B cell (primary cell): ENCODE data around the gene ALOXE3. TPM values are rescaled to one million over a fixed set of nuclear protein-coding genes. Genes with fewer than 3 reads are reported as not detected.
"Not testable (repeated sequence)": the region's sequence is repeated elsewhere in the genome, so short reads cannot be mapped to it uniquely, and the experiment has no call there.

Experiments used
- ATAC-seq: fragments of 200-7000 bp; cut with Tn5 transposase; one replicate; pipeline ENCODE4 v1.10.0; 2021; ENCODE audit warnings: low read depth, mild to moderate bottlenecking, moderate number of reproducible peaks, moderate library complexity
- CTCF ChIA-PET: fragments of 350-600 bp; sonication (Branson Sonifier 250); formaldehyde crosslinking; loops from one replicate; lab custom pipeline; 2021; ENCODE audit warnings: antibody characterized with exemption, inconsistent platforms; lab: Charles Lee
- POLR2A ChIA-PET: fragments of 350-600 bp; sonication (Branson Sonifier 250); formaldehyde crosslinking; loops from one replicate; lab custom pipeline; 2021; ENCODE audit warnings: antibody characterized with exemption; lab: Charles Lee
- DNase-seq: peaks from one replicate; pipeline ENCODE4 v3.0.0; 2013
- H2AFZ ChIP-seq: 2 replicates; pipeline ENCODE4 v1.6.1; 2012; ENCODE audit warnings: mild to moderate bottlenecking, low read depth, low read length; ENCODE audit not compliant: insufficient read depth, poor library complexity, severe bottlenecking
- H3K27ac ChIP-seq, 2 donors: 1 replicate in 1 of 2; 2 replicates in 1 of 2; pipeline ENCODE4 v1.5.1; 2012 to 2013; ENCODE audit warnings: low read length in 2 of 2, mild to moderate bottlenecking in 2 of 2, moderate library complexity in 1 of 2
- H3K27me3 ChIP-seq, 4 experiments: fragments of 200-600 bp in 1 of 4; sonication (generic) in 1 of 4; replicated peaks in 1 of 4; 1 replicate in 2 of 4; 2 replicates in 2 of 4; pipeline versions ENCODE4 v1.6.1 to v1.7.0; 2013 to 2016; ENCODE audit warnings: low read length in 3 of 4, mild to moderate bottlenecking in 2 of 4, mixed read lengths in 1 of 4, moderate library complexity in 1 of 4; ENCODE audit not compliant: insufficient read depth in 4 of 4, control insufficient read depth in 3 of 4; ENCODE audit errors: control extremely low read depth in 1 of 4
- H3K36me3 ChIP-seq, 2 experiments: replicated peaks in 1 of 2; 1 replicate in 1 of 2; 2 replicates in 1 of 2; pipeline versions ENCODE4 v1.6.1 to v1.7.1; 2013; ENCODE audit warnings: low read length in 1 of 2; ENCODE audit not compliant: insufficient read depth in 2 of 2, control insufficient read depth in 1 of 2; ENCODE audit errors: control extremely low read depth in 1 of 2, extremely low read depth in 1 of 2
- H3K4me1 ChIP-seq, 2 donors: fragments of 200-600 bp in 1 of 2; sonication (generic) in 1 of 2; 1 replicate in 1 of 2; 2 replicates in 1 of 2; pipeline versions ENCODE4 v1.5.1 to v1.6.1; 2013 to 2017; ENCODE audit warnings: low read length in 2 of 2; ENCODE audit not compliant: control insufficient read depth in 2 of 2, insufficient read depth in 2 of 2
- H3K4me2 ChIP-seq: replicated peaks from 2 replicates; pipeline ENCODE3; 2012; ENCODE audit warnings: mild to moderate bottlenecking, low read depth, low read length; ENCODE audit not compliant: poor library complexity, severe bottlenecking
- H3K4me3 ChIP-seq, 5 experiments: fragments of 200-600 bp in 1 of 5; sonication (generic) in 1 of 5; 1 replicate in 3 of 5; 2 replicates in 2 of 5; pipeline versions ENCODE4 v1.5.1 to v1.7.0; 2011 to 2016; ENCODE audit warnings: low read length in 4 of 5, mild to moderate bottlenecking in 4 of 5, low read depth in 2 of 5, control low read depth in 1 of 5, moderate library complexity in 1 of 5; ENCODE audit not compliant: insufficient read depth in 1 of 5; ENCODE audit errors: control extremely low read depth in 1 of 5, extremely low read depth in 1 of 5
- H3K79me2 ChIP-seq: fragments of 200-600 bp; sonication (generic); one replicate; pipeline ENCODE4 v1.6.0; 2016; ENCODE audit warnings: low read length; ENCODE audit not compliant: control insufficient read depth, insufficient read depth
- H3K9ac ChIP-seq: fragments of 200-600 bp; sonication (generic); 2 replicates; pipeline ENCODE4 v1.6.1; 2017; ENCODE audit warnings: mild to moderate bottlenecking, low read length, moderate library complexity
- H3K9me3 ChIP-seq, 3 donors: one replicate each; pipeline versions ENCODE4 v1.6.1 to v1.7.1; 2013; ENCODE audit warnings: low read length in 2 of 3; ENCODE audit not compliant: control insufficient read depth in 2 of 3, insufficient read depth in 1 of 3; ENCODE audit errors: control extremely low read depth in 1 of 3
- H4K20me1 ChIP-seq: 2 replicates; pipeline ENCODE4 v1.6.0; 2012; ENCODE audit warnings: mild to moderate bottlenecking, low read length; ENCODE audit not compliant: insufficient read depth, control insufficient read depth, poor library complexity, severe bottlenecking
- H3K27ac Mint-ChIP-seq: one replicate; pipeline ENCODE4 v1.8.0; 2021; ENCODE audit warnings: mixed read lengths
- H3K27me3 Mint-ChIP-seq: one replicate; pipeline ENCODE4 v1.8.0; 2021; ENCODE audit warnings: mixed read lengths
- H3K4me1 Mint-ChIP-seq: one replicate; pipeline ENCODE4 v1.8.0; 2021; ENCODE audit warnings: mixed read lengths
- H3K4me3 Mint-ChIP-seq: one replicate; pipeline ENCODE4 v1.8.0; 2021; ENCODE audit warnings: mixed read lengths
- H3K9me3 Mint-ChIP-seq: one replicate; pipeline ENCODE4 v1.8.0; 2022; ENCODE audit warnings: mixed read lengths; ENCODE audit not compliant: insufficient read depth
- EZH2 ChIP-seq: IDR thresholded peaks from 2 replicates; pipeline ENCODE4 v1.6.1; 2012; ENCODE audit warnings: borderline replicate concordance, low read depth, mild to moderate bottlenecking, moderate library complexity, low read length; ENCODE audit not compliant: insufficient read depth, poor library complexity, severe bottlenecking
- WGBS: methylation state at CpG from one replicate; pipeline ENCODE4 v1.1.5; 2013; ENCODE audit warnings: missing lambda C conversion rate; ENCODE audit not compliant: insufficient coverage; 5-methylcytosine and 5-hydroxymethylcytosine counted together
- intact Hi-C: fragments of 100-400 bp; cut with micrococcal nuclease; formaldehyde crosslinking; loops from one replicate; pipeline ENCODE4 v1.10.0; 2022
- polyA plus RNA-seq: library from polyadenylated mRNA; depleted of rRNA; stranded (reverse); fragments of >200 nt; gene quantifications from 2 replicates; pipeline ENCODE4 v1.2.3, GENCODE V29; 2012
- total RNA-seq, 2 donors: library from RNA; stranded (reverse); fragments of 120-200 nt in 1 of 2; gene quantifications; 1 replicate in 1 of 2; 2 replicates in 1 of 2; pipeline versions ENCODE4 v1.2.3 to v1.2.4, GENCODE V29; 2013 to 2022
- TF ChIP-seq, protein P1 (sequence below): fragments of 200-600 bp; IDR thresholded peaks from one replicate; pipeline ENCODE4 v1.8.0; 2022; ENCODE audit warnings: antibody characterized with exemption, mild to moderate bottlenecking

Gene ALOXE3
- total and polyA plus RNA-seq, 2 donors (not counting 1 experiment from before 2014, with no cell fraction given): 0.04 TPM; not detected in 1

DNA sequence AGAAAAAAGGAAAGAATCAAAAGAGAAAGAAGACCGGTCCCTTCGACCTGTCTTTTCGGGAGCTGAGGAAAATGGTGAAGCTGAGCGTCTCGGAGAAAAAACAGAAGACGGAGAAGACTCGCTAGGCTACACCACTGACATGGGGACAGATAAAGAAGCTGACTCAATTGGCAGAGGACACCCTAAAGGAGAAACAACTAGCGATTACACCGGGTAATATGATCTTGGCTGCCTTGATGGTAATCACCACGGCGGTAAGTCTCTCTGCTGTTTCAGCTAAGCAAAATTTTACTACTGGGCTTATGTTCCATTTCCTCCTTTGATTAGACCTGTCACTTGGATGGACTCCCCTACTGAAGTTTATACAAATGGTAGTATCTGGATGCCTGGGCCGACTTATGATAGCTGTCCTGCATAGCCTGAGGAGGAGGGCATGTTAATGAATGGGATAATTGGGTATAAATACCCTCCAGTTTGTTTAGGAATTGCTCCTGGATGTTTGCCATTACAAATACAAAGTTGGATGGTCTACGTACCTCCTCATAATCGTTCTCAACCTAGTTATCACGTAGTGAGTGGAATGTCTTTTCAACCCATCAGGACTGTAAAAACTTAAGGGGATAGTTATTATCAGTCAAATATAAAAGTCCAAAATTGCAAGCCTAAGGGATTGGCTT lies 55.4 kb downstream of the ALOXE3 start:
- 83% methylated on average over 10 of the region's 15 CpGs for WGBS
- CTCF ChIA-PET: interaction anchor here (1.2 to 10.2 kb wide), 13 partner anchors 7 to 238 kb away, joined by 3 to 131 read pairs (median 44); partner anchors contain the start of gene RNF227
- no peaks in the 10 kb centered on the region for H3K36me3 ChIP-seq
- TF ChIP-seq, protein P1, sequence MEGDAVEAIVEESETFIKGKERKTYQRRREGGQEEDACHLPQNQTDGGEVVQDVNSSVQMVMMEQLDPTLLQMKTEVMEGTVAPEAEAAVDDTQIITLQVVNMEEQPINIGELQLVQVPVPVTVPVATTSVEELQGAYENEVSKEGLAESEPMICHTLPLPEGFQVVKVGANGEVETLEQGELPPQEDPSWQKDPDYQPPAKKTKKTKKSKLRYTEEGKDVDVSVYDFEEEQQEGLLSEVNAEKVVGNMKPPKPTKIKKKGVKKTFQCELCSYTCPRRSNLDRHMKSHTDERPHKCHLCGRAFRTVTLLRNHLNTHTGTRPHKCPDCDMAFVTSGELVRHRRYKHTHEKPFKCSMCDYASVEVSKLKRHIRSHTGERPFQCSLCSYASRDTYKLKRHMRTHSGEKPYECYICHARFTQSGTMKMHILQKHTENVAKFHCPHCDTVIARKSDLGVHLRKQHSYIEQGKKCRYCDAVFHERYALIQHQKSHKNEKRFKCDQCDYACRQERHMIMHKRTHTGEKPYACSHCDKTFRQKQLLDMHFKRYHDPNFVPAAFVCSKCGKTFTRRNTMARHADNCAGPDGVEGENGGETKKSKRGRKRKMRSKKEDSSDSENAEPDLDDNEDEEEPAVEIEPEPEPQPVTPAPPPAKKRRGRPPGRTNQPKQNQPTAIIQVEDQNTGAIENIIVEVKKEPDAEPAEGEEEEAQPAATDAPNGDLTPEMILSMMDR: no peak
- no peak overlapping the region for H3K4me2 ChIP-seq
- no peaks in the 10 kb centered on the region for H4K20me1 ChIP-seq
- Mint-ChIP-seq H3K4me1 (peaks cover under 1% of the 10 kb centered on the region), H3K27me3 (peaks cover 50% of the 10 kb centered on the region), H3K4me3 (no peak overlapping the region), H3K27ac (no peak overlapping the region), H3K9me3 (no peaks in the 10 kb centered on the region)
- no peak overlapping the region for H3K9ac ChIP-seq
- peaks cover 0 to 3% (median 0%) of the 10 kb centered on the region in 3 donors for H3K9me3 ChIP-seq
- H3K79me2 ChIP-seq: no peaks in the 10 kb centered on the region
- peaks cover 0 to under 1% of the 10 kb centered on the region in 2 donors for H3K4me1 ChIP-seq
- peak; percentile 28 for DNase-seq
- no peak overlapping the region for H2AFZ ChIP-seq
- intact Hi-C loops: loop anchor here (10.0 kb wide), 1 partner anchor 1462 kb away; no protein-coding TSS in a partner anchor
- H3K27me3 ChIP-seq: peaks cover 0 to 53% (median 24%) of the 10 kb centered on the region in 4 experiments
- H3K27ac ChIP-seq: no peak overlapping the region
- no peak for ATAC-seq
- H3K4me3 ChIP-seq: no peak overlapping the region
- POLR2A ChIA-PET: no interaction called here

- H3K4me1 Mint-ChIP-seq: peaks cover 6% of the 10 kb centered on the region
- H3K9me3 Mint-ChIP-seq: no peaks in the 10 kb centered on the region
- TF ChIP-seq, protein P1: no peak
- no peak for TF ChIP-seq EZH2
- no peak overlapping the region for H3K27ac ChIP-seq
- no peak overlapping the region for H2AFZ ChIP-seq
- intact Hi-C loops: loop anchor here (10.0 kb wide), 1 partner anchor 1462 kb away; no protein-coding TSS in a partner anchor
- H3K4me3 Mint-ChIP-seq: no peak overlapping the region
- peaks cover 50% of the 10 kb centered on the region for H3K27me3 Mint-ChIP-seq
- ChIA-PET CTCF (interaction anchor here (1.0 to 10.2 kb wide), 16 partner anchors 8 to 723 kb away, joined by 3 to 131 read pairs (median 25); partner anchors contain the start of gene RNF227), POLR2A (no interaction called here)
- H3K36me3 ChIP-seq: no peaks in the 10 kb centered on the region
- H3K4me2 ChIP-seq: no peak overlapping the region
- no peaks in the 10 kb centered on the region for H4K20me1 ChIP-seq
- no peak overlapping the region for H3K9ac ChIP-seq
- H3K4me1 ChIP-seq: peaks cover 3 to 6% of the 10 kb centered on the region in 2 donors
- no peak overlapping the region for H3K27ac Mint-ChIP-seq
- DNase-seq: no peak
- H3K27me3 ChIP-seq: peaks cover 0 to 53% (median 24%) of the 10 kb centered on the region in 4 experiments
- H3K4me3 ChIP-seq: no peak overlapping the region
- ATAC-seq: no peak
- H3K9me3 ChIP-seq: peaks cover 0 to 3% (median 0%) of the 10 kb centered on the region in 3 donors
- WGBS: 92% methylated on average over 5 of the region's 8 CpGs
- no peaks in the 10 kb centered on the region for H3K79me2 ChIP-seq
Measured at GRCh38 chr17:8062435-8062806, 55.9 kb downstream of the ALOXE3 start.

DNA sequence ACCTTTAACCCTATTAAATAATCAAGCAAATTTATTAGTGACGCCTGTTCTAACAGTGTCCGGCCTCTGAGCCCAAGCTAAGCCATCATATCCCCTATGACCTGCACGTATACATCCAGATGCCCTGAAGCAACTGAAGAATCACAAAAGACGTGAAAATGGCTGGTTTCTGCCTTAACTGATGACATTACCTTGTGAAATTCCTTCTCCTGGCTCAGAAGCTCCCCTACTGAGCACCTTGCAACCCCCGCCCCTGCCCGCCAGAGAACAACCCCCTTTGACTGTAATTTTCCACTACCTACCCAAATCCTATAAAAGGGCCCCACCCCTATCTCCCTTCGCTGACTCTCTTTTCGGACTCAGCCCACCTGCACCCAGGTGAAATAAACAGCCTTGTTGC lies 56.5 kb downstream of the ALOXE3 start:
- 85% methylated on average over 8 of the region's 8 CpGs for WGBS

More for the DNA sequence above, 56.5 kb downstream of the ALOXE3 start:
- H3K4me3 Mint-ChIP-seq, POLR2A ChIA-PET, H3K27ac ChIP-seq, H4K20me1 ChIP-seq, H3K9me3 ChIP-seq, ATAC-seq, H3K9me3 Mint-ChIP-seq, H2AFZ ChIP-seq, H3K27ac Mint-ChIP-seq, H3K79me2 ChIP-seq, H3K4me3 ChIP-seq, H3K9ac ChIP-seq, H3K36me3 ChIP-seq, DNase-seq, H3K4me2 ChIP-seq: not testable (repeated sequence)
- Mint-ChIP-seq H3K27me3 (peaks cover 50% of the 10 kb centered on the region), H3K4me1 (peaks cover 11% of the 10 kb centered on the region)
- intact Hi-C loops: loop anchor here (2.0 to 10.0 kb wide), 3 partner anchors 685 to 1463 kb away; no protein-coding TSS in a partner anchor
- Histone ChIP-seq H3K27me3 (peaks cover 0 to 53% (median 24%) of the 10 kb centered on the region in 4 experiments), H3K4me1 (peaks cover 8 to 12% of the 10 kb centered on the region in 2 donors)
- CTCF ChIA-PET: interaction anchor here (0.7 to 10.2 kb wide), 19 partner anchors 8 to 724 kb away, joined by 3 to 131 read pairs (median 20); partner anchors contain the start of genes ALOXE3, KRABD2 and RNF227
